ENCODE measurements around the gene PLXNC1.

GRCh38 chr12:94174576-94174975 is 26.2 kb downstream of the PLXNC1 start:
- TF ChIP-seq, protein P1, sequence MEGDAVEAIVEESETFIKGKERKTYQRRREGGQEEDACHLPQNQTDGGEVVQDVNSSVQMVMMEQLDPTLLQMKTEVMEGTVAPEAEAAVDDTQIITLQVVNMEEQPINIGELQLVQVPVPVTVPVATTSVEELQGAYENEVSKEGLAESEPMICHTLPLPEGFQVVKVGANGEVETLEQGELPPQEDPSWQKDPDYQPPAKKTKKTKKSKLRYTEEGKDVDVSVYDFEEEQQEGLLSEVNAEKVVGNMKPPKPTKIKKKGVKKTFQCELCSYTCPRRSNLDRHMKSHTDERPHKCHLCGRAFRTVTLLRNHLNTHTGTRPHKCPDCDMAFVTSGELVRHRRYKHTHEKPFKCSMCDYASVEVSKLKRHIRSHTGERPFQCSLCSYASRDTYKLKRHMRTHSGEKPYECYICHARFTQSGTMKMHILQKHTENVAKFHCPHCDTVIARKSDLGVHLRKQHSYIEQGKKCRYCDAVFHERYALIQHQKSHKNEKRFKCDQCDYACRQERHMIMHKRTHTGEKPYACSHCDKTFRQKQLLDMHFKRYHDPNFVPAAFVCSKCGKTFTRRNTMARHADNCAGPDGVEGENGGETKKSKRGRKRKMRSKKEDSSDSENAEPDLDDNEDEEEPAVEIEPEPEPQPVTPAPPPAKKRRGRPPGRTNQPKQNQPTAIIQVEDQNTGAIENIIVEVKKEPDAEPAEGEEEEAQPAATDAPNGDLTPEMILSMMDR (IDR thresholded peaks at IDR 0.05), result no peak
- no peak for TF ChIP-seq POLR2A (IDR thresholded peaks at IDR 0.05)
